GM13976 (cell line): ENCODE measurements around the gene PPP1R18.
A peak's percentile ranks its signal among the peaks of the same experiment; 100 is the strongest.

Experiments
- DNase-seq: peaks from one replicate; pipeline ENCODE4 v3.0.0; 2012; ENCODE audit warnings: low spot score
- CTCF ChIP-seq: IDR thresholded peaks from 2 replicates; pipeline ENCODE4 v1.5.1; 2012; ENCODE audit warnings: borderline replicate concordance, mild to moderate bottlenecking; ENCODE audit not compliant: insufficient read depth; ENCODE audit errors: extremely low read depth, missing control alignments, control extremely low read depth
- in situ Hi-C: fragments of 300-500 bp; cut with MboI; formaldehyde crosslinking; loops from one replicate; pipeline ENCODE4 v1.12.0; 2022; ENCODE audit warnings: low sequenced_read_pairs, mixed read lengths, inconsistent platforms; ENCODE audit not compliant: unreplicated experiment

Gene PPP1R18

GRCh38 chr6:30643656-30644055, 42.8 kb downstream of the PPP1R18 start:
- no peak for TF ChIP-seq CTCF
- DNase-seq: no peak
- in situ Hi-C loops: no loop called here

- no peak for DNase-seq
- in situ Hi-C loops: no loop called here
- no peak for TF ChIP-seq CTCF
Measured at GRCh38 chr6:30641048-30641447, 45.4 kb downstream of the PPP1R18 start.

- in situ Hi-C loops: no loop called here
- DNase-seq: no peak
- TF ChIP-seq CTCF: no peak
Measured at GRCh38 chr6:30640481-30640880, 46.0 kb downstream of the PPP1R18 start.

GRCh38 chr6:30635834-30636233, 50.6 kb downstream of the PPP1R18 start:
- no peak for DNase-seq
- in situ Hi-C loops: no loop called here
- TF ChIP-seq CTCF: no peak

GRCh38 chr6:30626484-30627366, 59.7 kb downstream of the PPP1R18 start, which contains the start of gene ATAT1:
Gene ATAT1, plus strand, starts transcription at chr6:30626874.
- in situ Hi-C loops: no loop called here
- peak; percentile 31 for TF ChIP-seq CTCF
- DNase-seq: peak; percentile 92
